ENCODE measurements around the gene HOXB2.
"Not testable (repeated sequence)": the region's sequence is repeated elsewhere in the genome, so short reads cannot be mapped to it uniquely, and the experiment has no call there.

Gene HOXB2

DNA sequence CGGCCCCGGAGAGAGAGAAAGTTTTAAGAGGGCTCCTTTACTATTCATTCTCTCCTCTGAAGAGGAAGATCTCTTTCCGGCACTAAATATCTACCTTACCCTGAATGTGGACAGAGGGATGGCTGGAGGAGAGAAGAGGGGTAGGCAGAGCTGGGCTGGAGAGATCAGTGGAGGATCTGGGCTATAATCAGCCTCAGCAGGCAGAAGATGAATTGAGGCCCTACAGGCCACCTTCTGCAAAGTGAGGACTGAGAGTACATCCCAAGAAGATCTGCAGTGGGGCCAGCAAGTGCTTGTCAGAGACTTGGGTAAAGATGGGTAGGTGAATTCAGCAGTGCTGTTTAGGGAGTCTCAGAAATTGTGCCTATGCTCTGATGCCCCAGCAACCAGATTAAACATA lies 7.6 kb downstream of the HOXB2 start:
- DNase-seq: no peak

DNA sequence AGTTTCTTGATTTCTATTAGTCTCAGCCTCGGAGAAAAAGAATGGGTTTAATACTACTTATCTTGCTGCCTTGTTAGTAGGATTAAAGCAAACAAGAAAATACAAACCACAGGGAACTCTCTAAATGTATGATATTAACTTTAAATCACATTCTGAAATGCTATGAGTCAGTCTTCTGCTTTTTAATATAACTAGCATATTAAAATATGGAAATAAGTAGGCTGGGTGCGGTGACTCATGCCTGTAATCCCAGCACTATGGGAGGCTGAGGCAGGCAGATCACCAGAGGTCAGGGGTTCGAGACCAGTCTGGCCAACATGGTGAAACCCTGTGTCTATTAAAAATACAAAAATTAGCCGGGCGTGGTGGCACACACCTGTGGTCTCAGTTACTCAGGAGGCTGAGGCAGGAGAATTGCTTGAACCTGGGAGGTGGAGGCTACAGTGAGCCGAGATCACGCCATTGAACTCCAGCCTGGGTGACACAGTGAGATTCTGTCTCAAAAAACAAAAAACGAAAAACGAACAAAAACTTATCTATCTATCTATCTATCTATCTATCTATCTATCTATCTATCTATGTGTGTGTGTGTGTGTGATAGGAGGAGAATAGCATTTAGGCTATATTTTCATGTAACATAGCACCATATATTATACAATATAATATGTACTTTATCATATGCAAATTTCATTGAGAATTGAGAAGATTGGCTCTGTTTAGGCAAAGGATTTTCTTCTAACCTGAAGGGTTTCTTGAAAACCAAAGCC lies 8.9 kb downstream of the HOXB2 start:
- DNase-seq: not testable (repeated sequence)

DNA sequence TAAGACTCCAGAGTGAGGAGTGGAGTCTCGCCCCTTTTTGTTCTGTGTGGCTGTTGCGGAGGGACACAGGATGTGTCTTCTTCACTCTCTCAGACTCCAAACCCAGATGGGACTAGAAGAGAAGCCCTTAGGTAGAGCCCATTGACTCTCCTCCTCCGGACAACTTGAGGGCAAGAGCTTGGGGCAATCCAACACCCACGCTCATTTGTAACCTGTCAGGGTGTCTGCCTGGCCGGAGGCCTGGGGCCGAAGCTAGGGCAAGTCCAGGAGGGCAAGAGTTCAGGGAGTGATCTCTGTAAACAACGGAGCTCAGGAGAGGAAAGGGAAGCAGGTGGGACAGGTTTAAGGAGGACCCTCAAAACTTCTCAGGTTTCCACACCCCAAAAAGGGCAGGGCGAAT lies 12.6 kb downstream of the HOXB2 start:
- DNase-seq: no peak

DNA sequence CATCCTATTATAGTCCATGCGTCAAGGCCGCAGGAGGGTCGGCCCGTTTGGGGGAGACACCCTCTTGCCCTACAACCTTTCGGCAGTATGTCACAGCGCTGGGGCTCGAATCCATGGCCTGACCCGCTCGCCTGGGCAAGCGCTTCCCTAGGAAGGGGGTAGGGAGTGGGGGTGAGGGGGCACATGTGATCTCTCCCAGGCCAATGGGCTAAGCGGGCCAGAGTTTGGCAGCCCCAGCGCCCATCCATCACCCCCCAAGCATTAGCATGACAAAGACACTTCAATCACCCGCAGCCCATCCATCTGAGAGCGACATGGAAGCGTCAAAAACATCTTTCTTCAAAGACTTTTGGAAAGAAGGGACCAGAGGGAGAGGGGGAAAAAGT lies 14.0 kb downstream of the HOXB2 start, which contains the start of gene HOXB1:
TSS of gene HOXB1 (minus strand) at position 125 of the 386 bp plus-strand sequence. CDS start at position 18, 107 bp downstream.
- no peak for DNase-seq

DNA sequence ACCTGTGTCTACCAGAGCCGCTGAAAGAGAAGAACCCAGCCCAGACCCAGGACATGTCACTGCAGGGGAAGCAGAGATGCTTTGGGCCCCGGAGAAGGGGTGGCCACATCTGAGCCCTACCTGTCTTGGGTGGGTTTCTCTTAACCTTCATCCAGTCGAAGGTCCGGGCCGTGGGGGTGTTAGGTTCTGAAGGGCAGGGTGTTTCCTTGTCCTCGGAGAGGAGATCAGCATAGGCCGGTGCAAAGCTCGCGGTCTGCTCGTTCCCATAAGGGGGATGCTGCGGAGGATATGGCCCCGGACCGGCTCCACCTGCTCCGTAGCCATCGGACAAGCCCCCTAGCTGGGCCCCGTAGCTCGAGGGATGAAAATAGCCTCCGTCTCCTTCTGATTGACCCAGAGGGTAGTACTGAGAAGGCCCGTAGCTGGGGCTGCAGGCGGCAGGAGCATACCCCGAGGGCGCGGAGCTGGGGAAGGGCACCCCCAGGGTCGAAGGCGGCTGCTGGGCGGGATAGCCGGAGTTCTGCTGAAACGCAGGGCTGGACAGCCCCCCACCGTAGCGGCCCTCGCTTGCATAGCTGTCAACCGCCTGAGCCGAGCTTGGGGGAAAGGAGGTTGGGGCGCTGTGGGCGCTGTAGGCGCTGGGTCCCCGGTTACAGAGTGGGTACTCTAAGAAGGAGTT lies 14.6 kb downstream of the HOXB2 start:
- DNase-seq: no peak

DNA sequence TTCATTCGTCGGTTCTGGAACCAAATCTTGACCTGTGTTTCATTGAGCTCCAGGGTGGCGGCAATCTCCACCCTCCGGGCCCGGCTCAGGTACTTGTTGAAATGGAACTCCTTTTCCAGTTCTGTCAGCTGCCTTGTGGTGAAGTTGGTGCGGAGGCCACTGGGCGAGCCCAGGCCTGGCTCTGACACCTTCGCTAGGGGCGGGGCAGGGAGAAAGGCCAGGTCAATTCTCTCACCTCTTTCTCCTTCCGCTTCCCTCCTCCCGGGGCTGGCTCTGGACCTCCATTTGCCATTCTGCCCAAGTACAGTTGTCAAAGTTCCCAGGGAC lies 15.3 kb downstream of the HOXB2 start:
- no peak for DNase-seq

DNA sequence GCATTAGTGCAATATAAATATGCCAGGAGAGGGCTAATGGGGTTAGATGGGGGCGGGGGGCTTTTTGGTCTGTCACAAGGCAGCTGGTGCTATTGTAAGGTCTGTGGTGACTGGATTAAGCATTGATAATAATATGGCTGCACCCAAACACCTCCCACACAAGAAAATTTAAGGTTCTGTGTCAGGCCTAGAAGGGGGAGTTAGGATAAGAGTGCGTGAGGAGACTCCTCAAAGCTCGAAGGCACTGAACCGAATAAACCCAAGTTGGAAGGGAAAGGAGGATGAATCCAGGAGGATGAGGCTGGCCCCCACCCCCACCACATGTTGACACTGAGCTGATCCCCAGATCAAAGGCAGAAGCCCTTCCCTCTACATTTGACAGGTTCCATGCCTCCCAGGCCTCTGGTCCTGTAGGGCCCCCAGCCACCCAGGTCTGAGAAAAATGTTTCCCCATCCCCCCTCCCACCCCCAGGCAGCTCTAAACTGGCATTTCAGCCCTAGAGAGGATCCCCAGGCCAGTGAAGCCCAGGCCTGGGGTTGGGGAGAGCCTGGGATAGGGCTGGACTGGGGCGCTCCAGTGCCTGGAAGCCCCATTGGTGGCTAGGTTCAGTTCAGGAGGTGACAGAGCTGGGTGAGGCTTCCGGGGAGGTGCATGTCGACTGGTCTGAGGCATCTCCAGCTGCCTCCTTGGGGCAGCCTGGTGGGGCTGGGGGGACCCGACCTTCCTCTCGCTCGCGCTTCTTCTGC lies 15.8 kb downstream of the HOXB2 start:
- DNase-seq: no peak

DNA sequence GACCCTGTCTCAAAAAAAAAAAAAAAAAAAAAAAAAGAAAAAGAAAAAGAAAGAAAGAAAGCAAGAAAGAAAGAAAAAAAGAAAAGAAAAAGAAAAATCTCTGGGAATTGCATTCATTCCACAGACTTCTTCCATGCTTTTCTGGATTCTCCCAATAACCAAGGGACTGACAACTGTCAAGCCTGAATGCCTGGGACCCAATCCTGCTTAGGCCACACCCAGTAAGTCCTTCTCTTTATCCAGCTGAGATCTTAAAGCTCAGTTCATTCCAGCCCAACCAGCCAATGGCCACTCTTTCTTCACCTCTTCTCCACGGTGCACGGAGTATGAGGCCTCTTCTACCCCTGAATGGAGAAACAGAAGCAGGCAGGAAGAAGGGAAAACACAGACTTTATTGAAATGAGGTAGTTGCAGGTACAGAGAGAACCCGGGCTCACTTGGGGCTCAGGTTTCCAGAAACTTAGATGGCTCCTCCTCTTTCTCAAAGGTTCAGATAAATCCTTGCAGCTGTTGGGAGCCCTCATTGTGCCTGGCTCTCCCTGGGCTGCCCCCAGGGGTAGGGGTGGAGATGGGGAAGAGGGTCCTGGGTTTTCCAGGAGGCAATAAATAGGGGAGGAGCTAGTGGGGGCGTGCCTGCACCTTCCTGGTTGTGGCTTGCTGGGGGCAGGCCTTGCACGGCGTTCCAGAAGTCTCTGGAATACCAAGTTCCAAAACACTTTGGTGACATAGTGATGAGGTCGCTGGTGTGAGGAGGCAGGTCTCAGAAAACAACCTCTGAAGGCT lies 16.6 kb downstream of the HOXB2 start:
- no peak for DNase-seq

DNA sequence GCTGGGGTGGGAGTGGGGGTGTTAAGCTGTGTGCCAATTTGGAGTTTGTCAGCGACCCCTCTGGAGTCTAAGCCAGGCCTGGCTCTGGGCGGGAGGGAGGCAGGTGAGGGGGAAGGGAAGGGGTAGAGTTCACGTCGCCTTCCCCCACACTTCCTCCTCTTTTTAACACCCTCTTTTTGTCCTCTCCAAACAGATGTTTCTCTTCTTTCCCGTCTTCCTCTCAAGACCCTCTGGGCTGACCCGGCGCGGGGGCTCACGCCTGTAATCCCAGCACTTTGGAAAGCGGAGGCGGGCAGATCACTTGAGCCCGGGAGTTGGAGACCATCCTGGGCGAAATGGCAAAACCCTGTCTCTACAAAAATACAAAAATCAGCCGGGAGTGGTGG lies 17.4 kb downstream of the HOXB2 start:
- no peak for DNase-seq

DNA sequence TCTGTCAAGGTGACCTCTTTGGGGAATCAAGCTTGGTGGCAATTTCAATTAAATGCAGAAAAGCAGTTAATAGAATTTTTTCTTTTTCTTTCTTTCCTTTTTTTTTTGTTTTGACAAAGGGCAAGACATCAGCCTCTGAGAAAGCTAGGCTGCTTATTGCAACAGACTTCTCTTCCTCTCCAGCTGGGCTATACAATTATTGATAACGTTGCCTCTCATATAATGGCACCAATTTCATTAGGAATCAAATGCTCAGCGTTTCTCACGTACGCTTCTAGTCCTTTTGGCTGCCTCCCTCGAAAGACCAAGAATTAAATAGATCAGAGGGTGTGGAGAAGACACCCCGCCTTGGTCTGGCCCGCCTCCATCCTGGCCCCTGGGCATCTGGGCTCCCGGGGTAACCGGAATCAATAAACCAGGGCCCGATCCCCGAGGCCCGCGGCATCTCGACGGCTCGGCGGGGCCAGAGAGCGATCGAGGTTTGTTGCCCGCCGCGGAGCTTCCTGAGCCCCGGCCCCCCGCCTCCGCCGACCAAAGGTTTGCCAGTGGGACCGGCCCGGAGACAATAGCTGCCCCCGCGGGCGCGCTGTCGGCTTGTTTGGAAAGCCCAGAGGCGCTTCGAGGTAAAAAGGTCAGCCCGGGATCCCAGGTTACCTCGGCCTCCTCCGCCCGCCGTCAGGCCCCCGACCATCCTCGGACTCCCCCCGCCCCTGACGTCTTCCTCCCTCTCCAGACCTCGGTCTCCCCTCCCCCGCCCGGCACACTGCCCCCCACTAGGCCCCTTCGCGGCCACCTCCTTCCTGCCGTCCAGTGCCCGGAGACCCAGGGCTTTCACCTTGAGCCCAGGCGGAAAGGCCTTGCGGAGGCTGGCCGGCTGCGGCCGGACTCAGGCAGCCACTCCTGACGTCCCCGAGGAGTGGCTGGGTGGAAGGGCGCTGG lies 18.0 kb downstream of the HOXB2 start:
- DNase-seq: no peak

DNA sequence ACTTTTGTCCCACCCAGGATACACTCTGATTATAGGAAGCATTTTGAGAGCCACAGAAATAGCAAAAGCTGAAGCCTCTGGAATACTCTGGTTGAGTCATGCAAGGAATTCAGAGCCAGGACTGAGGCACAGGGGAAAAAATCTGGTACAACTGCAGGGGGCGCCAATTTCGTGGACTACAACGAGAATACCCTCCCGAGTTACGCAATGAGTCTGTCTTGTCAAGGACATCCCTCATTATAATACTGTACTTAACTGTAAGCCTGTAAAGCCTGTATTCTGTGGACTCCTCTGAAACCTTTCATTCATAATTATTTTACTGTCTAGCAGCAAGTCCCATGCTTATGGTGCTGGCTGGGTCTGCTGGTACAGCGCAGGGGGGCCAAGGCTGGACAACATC lies 21.9 kb downstream of the HOXB2 start:
- DNase-seq: no peak

DNA sequence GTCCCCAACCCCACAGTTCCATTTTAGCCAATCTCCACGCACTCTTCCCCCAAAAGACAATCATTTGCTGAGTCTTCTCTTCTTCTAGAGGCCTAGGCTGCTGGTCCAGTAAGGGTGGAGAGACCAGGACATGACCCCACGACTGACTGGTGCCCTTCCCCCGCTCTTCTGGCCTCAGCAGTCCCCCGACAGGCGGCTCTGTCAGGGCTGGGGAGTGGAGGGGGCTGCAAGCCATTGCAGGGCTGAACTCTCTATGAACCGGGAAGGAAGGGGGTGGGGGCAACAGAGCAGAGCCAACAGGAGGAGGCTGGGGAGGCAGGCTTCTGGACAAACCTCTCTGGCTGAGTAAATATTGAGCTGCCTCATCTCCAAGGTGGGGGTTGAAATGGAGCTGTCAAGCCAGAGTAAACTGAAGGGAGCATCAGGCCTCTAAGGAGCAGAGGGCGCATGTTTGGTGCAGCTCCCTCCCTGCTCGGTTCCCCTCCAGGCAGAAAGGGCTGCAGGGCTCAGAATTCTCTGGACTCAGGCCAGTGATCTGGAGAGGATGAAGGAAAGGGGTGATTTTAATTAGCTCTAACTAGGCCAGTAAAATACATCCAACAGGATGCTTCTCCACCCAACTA lies 22.8 kb downstream of the HOXB2 start:
- no peak for DNase-seq

DNA sequence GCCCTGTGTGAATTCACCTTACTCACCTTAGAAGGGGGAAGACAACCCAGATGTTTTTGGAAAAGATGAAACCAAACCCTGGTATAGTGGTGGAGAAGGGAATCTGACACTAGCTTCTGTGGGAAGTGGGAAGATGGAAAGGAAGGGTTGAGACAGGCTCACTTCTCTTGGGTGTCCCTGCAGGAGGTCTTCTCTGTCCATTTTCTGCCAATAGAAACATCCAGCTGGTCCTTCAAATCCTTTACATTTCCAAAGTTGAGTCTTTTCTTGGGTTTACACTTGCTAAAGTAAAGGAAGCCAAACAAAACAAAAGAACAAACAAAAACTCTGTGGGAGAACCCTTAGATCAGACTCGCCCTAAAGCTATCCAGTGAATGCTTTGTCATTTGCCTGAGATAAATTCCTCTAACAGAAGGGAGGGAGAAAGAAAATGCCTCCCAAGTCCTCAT lies 24.3 kb downstream of the HOXB2 start:
- no peak for DNase-seq

DNA sequence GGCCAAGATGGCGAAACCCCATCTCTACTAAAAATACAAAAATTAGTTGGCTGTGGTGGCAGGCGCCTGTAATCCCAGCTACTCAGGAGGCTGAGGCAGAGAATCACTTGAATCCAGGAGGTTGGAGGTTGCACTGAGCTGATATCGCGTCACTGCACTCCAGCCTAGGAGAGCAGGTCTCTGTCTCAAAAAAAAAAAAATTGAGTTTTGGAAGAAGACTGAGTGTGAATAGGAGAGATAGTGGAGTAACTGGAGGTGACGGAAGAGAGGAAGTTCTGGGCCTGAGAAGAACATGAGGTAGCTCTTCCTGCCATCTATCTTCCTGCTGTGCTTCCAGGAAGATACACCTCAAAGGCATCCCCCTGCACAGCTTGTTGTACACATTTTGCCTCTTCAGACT lies 25.5 kb downstream of the HOXB2 start:
- DNase-seq: no peak

DNA sequence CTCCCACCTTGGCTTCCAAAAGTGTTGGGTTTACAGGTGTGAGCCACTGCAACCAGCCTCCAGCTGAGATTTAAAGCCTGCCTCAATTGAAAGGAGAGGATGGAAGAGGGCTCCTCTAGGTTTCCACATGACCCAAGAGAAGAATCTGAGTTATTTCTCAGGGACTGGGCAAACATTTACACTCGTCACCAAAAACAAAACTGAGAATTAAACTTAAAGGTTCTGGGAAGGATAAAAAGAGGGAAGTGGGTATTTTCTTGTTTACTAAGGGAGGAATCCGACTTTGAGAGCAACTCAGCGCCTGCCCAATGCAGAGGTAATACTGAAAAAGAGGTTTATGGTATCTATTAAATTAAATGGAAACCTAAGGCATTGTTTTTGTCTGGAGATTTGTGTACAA lies 27.4 kb downstream of the HOXB2 start:
- no peak for DNase-seq

DNA sequence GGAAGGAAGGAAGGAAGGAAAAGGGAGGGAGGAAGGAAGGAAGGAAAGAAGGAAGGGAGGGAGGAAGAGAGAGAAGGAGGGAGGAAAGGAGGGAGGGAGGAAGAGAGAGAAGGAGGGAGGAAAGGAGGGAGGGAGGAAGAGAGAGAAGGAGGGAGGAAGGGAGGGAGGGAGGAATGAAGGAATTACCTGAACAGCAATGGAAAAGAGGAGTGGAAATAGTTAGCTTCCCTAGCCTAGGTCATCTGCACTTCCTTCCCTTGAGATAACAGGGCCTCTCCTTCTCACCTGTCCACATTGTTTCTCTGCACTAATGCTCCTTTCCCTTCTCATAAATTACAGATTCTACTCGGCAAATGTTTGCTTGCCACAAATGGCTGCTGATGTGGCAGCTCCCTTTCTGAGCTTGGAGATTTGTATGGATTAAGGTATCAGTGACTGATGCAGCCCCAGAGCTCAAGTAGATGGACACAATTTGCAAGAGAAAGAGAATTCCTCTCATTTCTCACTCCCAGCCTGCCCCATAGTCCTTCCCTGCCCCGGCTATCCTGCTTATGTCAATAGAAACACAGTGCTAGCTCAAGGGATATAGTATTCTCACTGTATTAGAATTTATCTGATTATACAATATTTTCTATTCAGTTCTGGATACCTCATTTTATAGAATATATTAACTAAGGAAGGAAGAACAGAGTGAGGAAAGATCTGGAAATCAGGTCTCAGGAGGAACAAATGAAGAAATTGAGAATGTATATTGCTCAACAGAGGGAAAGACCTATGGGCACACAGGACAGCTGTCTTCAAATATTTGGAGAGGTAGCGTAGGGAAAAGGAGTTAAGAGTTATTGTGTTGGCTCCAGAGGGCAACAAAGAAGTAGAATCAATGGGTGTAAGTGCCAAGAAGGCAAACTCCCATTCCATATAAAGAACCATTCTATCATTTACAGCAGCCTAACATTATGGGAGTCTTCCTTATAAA lies 28.7 kb downstream of the HOXB2 start:
- no peak for DNase-seq

DNA sequence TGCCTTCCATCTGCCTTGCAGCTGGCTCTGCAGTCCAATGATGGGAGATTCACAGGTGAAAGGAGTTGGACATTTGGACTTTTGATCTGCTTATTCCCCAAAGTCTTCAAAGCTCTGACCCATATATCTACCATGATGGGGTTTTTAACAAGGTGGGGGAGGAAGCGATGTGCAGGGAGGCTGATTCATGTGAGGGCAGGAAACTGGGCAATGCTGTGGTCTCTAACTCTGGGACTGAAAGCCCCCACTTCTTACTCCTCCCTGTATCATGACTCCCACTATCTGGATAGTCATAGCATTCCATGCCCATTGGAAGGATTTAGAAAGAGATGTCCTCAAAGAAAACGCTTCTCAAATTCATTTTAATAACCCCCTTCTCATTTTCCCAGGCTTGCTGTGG lies 30.4 kb downstream of the HOXB2 start:
- DNase-seq: no peak

DNA sequence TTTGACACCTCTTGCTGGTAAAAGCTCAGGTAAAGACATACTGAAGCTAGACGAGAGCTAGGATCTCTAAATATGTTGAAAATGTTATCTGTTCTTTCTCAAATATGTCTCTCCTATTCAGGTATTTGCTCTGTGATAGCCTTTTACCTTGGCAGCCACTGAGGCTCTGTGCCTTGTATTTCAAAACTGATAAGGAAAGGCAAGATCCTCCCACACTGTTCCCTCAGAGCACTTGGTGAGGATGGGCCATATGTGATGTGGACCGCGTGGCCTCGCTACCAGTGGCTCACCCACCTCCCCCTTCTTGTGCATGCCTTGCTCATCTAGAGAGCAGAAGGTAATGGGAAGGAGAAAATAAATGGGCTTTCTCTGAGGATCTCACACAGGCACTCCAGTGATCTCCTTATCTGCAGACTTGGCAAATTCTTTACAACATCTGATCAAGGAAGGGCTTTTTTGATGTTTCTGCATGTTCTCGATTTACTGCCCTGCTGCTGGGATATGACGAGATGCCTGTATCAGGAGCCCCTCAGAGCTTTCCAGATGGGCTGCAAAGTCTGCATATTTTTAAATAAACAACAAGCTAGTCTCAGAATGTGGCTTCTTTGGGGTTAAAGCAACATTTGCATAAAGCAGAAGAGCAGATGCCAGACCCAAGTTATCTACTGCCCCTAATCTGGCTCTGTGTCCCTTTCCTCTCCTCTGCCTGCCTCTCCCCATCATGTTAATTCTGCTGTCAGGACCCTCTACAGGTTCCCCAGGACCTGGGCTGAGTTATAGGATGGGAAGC lies 31.0 kb downstream of the HOXB2 start:
- DNase-seq: no peak

DNA sequence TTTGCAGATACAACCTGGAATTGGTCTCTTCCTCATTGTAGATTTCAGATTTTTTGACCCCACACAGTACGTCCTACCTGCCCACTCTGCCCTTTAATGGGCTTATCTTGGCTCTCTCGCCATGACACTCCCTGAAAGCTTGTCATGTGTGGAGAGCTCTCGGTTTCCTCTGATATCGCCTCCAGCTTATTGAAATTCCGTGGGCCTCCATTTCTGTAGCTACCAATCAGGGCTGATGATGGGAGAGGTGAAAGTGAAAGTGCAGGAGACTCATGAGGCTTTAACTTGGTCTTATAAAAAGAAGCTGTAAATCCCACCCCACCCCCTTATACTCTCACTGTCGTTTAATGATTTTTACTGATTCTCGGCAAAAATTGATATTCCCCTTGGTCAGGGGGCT lies 31.8 kb downstream of the HOXB2 start:
- DNase-seq: no peak
